Measurements from ENCODE around the gene FER.
"Not testable (repeated sequence)": the region's sequence is repeated elsewhere in the genome, so short reads cannot be mapped to it uniquely, and the experiment has no call there.

Gene FER

DNA sequence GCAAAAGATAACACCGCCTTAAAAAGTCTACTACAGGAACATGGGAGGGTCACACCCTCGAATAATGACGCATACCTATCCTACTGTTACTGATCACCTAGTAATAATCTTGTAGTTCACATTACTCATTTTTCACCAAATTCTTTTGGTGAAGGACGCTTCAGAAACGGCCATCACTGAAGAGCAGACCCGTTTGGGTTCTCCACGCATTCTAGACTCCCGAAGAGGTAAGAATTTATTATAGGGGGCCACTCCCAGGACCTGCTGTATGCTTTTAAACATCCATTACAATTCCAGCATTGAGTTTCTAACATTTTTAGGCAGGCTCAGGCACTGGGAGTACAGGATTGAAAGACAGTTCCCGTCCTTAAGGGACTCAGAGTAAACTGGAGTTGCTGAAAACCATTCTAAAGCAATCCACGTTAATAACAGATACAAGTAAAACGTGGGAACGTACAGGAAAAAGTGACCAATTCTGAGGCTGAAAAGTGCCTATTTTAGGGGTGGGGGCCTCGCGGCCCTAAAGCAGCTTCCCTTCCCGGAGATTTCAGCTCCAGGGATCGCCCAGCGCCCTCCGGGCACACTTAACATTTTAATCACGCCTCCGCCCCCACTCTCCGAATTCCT, at the start of gene FER:
Gene FER (plus strand): TSS at position 124 of the 627 bp plus-strand sequence. CDS start 50,286 bp downstream, outside the sequence.
- DNase-seq, result peak in 1 of 2 experiments; percentile 27

DNA sequence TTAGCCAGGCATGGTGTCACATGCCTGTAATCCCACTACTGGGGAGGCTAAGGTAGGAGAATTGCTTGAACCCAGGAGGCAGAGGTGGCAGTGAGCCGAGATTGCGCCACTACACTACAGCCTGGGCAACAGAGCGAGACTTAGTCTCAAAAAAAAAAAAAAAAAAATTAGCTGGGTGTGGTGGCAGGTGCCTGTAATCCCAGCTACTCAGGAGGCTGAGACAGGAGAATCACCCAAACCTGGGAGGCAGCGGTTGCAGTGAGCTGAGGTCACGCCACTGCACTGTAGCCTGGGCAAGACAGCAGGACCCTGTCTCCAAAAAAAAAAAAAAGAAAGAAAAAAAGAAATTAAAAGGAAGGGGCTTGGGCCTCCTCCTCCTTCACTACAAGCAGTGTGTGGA, 47.3 kb upstream of the FER start:
- DNase-seq, result not testable (repeated sequence)

- peak in 1 of 2 experiments; percentile 6 for DNase-seq
These were observed 46.8 kb upstream of the FER start for GRCh38 chr5:108700930-108701329.

DNA sequence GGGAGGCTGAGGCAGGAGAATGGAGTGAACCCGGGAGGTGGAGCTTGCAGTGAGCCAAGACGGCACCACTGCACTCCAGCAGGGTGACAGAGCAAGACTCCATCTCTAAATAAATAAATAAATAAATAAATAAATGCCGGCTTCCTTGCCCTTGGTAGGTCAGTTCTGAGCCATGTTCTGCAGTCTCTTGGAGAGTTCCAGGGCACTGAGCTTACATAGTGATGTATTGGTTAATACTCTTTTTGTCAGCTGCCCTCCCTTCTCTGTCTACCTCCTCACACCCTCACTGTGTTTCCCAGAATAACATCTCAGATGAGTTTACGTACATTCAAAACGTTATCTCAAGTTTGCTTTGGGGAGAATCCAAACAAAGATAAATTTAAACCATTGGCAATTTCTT, 45.2 kb upstream of the FER start:
- DNase-seq, result no peak

GRCh38 chr5:108703313-108703712, 44.4 kb upstream of the FER start:
- DNase-seq, result no peak

- no peak for DNase-seq
These were observed 40.6 kb upstream of the FER start for GRCh38 chr5:108707141-108707540.

GRCh38 chr5:108711898-108712297, 35.8 kb upstream of the FER start:
- DNase-seq, result no peak

GRCh38 chr5:108715408-108715807, 32.3 kb upstream of the FER start:
- no peak for DNase-seq

DNA sequence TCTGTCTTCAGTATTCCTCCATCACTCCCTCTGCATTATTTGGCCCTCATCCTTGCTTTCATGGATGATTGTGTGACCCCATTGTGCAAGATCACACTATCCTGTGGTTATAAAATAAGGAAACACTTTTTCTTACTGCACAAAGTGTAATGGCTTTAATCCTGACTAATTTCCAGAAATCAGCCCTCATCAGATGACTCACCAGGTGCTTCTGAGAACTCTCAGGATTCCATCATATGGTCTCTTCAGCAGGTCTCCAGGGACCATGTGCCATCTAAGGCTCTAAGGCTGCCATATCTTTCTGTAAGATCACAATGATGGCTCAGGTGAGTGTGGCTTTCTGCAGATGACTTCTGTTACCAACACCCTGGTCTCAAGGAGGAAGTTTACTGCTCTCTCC, 27.3 kb upstream of the FER start:
- no peak for DNase-seq

DNA sequence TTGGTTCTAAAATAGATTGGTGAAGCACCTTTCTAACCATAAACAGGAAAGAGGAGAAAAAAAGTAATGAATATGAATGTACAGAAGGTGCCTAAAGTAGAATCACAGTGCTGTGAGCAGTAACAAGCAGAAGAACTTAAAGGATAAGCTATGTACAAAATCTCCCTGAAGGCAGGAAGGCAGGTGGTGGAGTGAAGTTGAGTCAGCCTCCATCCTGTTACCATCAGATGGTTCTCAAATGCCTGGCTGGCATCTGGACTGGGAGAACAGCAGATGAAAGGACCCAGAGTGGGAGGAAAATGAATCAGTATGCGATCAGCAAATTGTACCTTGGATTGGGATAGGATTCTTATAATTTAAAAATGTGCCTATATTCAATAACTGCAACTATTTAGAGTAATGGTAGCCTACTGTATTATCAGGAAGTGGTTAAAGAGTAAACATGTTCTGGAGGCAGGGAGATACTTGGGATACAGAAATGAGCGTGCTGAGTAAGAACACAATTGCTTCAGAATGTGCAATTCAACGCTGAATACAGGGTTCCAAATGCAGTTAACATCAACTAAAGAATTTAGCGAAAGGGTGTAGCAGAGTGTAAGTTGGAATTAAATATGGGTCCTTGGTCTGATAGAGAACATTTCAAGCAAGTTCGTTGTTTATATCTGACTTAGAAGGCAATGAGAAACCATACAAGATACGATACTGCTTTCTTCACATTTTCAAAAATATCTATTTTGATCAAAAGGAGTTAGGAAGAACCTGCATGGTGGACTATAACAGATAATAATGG, 21.1 kb upstream of the FER start:
- DNase-seq, result peak; percentile 26 to 32

GRCh38 chr5:108727236-108727650, 20.5 kb upstream of the FER start:
- peak; percentile 33 to 57 for DNase-seq

DNA sequence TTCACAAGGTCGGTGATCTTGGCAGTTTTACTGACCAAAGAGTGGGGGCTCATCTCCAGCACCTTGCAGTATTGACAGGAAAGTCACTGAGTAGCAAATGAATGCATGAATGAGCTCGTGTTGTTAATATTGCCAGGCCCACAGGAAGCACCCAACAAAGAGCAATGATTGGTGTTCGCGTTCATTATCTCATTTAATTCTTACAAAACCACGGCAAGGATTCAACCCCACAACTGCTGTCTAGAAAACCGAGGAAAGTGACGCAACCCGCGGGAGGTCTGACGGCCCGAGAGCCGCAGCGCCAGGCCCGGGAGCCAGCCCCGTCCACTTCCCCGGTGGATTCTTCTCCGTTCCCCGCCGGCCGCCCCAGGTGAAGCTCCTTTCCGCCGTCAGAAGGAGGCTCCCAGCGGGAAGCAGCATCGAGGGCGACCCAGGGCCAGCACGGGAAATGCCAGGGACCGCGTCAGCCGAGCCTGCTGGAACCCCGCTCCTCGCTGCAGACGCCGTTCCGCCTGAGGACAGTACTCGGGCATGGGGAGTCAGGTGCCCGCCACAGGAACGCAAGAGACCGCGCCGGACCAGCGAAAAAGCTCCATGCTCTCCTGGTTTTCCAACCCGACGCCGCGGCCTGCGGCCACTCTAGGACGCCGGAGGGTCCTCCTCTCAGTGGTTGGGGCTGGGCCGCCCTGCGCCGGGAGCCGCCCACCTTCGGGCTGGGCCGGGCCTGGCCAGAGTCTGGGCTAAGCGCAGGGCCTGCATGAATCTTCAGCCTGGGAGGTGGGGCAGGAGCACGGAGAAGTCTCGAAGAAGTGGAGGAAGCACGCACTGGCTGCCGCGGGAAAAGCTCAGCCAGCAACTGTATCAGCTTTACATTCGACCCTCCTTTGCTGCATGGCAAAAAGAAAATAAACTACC, 19.8 kb upstream of the FER start:
- DNase-seq, result peak; percentile 72 to 77

DNA sequence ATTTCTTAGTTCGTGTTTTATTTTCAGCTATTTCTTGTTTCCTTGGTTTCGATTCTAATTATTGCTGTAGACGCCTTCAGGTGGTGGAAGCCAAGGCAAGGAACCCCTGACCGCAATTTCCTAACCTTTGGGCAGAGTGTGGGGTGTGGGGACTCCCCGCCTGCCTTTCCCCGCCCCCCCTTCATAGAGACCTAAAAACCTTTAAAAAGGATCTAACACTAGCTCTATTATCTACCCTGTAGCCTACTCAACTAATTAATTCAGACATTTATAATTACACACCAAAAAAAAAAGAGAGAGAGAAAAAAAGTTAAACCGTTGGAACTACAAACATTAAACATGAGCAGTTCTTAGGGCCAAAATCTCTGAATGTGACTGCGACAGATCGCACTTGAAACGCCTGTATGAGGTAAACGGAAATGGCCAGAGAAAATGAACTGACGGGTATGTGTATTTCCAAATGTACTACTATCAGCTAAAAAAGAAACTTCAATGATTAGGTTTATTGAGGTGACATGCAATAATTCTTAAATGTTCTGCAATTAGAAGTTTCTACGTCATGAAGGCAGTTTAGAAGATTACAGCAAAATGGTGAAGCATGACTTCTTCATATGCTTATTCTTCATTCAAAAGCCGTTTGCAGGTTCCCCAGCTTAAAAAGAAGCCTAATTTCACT, 19.0 kb upstream of the FER start:
- DNase-seq, result peak in 1 of 2 experiments; percentile 10

- DNase-seq, result no peak
These were observed 18.5 kb upstream of the FER start for GRCh38 chr5:108729242-108729615.

DNA sequence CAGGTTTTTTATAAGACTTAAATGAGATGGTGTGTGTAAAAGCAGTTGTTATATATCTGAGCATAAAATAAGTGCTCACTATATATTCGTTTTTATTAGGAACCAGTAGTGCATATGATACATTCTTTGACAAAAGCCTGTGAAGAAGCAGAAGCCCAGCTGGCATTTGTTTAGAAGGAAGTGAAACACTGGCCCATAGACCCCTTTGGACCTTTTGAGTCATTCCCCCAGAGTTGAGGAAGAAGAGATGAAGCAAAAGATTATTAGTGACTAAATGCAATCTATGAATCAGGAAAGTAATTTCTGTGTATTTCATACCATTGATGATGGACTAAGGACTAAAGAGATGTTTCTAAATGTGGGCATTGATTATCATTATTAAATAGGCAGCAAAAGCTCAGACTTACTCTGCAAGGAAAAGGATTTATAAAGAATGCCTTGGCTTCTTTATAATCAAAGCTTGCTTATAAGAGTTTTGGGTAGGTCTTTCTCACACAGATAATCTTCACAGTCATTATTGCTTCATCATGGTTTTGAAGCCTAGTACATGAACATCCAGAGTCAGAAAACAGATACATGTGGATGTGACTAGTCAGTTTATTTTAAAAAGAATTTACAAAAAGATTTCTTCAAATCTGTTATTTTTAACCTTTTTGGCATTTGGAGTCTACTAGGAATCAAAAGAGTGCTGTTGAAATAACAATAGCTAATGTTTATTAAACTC, 16.9 kb upstream of the FER start:
- no peak for DNase-seq

DNA sequence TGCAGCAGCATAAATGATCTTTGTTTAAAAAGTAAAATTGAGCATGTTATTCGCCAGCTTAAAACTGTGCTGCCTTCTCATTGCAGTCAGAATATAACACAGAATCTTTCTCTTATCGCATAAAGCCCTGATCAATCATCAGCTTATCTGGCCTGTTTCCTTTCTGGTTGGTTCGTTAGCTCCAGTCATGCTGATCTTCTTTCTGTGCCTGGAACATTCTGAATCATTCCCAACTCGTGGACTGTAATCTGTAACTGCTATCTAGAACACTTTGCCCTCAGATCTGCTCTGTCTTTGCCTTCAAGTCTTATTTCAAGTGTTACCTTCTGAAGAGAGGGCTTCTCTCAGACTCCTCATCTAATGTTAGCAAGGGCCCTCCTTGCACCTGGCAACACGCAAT, 11.9 kb upstream of the FER start:
- no peak for DNase-seq

DNA sequence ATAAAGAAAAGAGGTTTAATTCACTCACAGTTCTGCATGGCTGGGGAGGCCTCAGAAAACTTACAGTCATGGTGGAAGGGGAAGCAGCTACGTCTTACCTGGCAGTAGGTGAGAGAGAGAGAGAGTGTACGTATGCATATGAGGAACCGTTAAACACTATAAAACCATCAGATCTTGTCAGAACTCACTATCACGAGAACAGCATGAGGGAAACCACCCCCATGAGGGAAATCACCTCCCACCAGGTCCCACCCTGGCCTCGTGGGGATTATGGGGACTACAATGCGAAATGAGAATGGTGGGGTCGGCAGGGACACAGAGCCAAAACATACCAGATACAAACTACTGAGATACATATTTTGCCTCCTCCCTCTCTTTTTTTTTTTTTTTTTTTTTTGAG, 10.8 kb upstream of the FER start:
- DNase-seq, result no peak

DNA sequence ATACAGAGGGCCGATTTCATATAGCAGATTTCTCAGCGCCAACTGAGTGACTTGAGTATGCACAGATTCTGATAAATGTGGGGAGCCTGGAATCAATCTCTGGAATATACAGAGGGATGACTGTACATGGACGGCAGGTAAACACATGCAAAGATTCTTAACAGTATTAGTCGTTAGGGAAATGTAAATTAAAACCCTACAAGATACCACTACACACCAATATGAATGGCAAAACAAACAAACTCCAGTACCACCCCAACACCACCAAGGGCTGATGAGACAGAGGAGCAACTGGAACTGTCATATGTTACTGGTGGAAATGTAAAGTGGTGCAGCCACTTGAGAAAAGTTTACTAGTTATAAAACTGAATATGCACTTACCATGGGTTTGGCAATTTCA, 8.3 kb upstream of the FER start:
- DNase-seq, result no peak

GRCh38 chr5:108739906-108740305, 7.8 kb upstream of the FER start:
- no peak for DNase-seq

DNA sequence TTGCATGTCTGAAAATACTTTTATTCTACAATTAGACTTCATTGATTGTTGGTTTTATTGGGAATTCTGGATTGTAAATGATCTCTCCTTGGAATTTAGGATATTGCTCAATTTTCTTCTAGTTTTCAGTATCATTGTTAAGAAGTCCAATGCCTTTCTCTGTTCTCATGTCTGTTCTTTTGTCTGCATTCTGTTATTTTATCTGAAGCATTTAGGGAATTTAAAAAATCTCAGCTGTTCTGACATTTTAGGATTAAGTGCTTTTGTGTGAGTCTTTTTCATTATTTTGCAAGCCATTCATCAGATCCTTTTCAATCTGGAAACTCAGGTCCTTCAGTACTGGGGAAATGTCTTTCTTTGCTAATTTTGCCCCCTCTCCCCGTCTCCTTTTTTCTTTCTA, 4.4 kb upstream of the FER start:
- no peak for DNase-seq

DNA sequence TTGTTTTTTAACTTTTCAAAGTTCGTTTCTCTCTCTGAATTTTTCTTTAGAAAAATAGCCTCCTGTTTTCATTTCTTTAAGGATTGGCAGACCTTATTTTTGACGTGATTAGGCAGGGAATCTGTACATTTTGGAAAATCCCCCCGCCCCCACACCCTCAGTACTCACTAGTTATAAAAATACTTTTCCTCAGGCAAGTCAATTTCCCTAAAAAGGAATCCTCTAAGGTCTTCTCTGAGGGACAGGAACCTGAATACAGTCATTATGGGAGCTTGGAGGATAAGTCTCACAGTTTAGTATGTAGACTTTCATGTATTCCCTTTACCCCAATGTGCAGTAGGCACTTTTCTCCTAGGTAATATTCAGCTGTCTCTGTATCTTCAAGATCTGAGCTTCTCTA, 3.9 kb upstream of the FER start:
- no peak for DNase-seq

DNA sequence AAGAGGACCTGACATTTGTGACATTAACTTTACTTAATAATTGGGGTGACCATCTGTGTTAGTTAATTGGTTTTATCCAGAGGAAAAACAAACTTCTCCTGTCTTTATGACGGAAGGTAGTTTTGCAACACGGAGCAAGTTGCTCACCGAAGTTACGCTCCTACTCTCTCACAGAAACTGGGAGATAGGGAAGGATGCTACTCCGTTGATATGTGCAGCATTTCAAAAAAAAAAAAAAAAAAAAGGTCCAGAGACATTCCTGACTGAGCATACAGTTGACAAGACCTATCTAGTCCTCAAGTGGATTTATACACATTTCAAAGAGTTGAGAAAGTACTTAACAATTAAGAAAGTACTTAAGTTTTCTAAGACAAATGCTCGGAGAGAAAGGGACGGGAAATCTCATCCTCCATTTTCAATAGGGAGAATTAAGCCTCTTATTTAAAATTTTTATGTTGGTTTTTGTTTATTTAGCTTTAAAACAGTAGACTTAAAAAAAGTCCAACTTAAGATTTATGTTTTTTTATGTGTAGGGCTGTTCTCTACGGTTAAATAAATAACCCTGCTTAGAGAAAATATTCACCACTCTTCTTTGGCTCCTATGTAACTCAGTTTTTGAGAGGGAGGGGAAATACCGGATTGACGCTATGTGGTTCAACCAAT, 455 bp upstream of the FER start:
- DNase-seq, result peak in 1 of 2 experiments; percentile 21

Data from SHP77 (cell line).